NCI-H2107 treated with DMSO at 0.1 percent for 48 hours (cell line): ENCODE measurements around the gene MGST2.

ENCODE experiments used
- DNase-seq: peaks from one replicate; lab custom pipeline; 2025; ENCODE audit not compliant: unreplicated experiment; lab: John Stamatoyannopoulos, UW

Gene MGST2

DNA sequence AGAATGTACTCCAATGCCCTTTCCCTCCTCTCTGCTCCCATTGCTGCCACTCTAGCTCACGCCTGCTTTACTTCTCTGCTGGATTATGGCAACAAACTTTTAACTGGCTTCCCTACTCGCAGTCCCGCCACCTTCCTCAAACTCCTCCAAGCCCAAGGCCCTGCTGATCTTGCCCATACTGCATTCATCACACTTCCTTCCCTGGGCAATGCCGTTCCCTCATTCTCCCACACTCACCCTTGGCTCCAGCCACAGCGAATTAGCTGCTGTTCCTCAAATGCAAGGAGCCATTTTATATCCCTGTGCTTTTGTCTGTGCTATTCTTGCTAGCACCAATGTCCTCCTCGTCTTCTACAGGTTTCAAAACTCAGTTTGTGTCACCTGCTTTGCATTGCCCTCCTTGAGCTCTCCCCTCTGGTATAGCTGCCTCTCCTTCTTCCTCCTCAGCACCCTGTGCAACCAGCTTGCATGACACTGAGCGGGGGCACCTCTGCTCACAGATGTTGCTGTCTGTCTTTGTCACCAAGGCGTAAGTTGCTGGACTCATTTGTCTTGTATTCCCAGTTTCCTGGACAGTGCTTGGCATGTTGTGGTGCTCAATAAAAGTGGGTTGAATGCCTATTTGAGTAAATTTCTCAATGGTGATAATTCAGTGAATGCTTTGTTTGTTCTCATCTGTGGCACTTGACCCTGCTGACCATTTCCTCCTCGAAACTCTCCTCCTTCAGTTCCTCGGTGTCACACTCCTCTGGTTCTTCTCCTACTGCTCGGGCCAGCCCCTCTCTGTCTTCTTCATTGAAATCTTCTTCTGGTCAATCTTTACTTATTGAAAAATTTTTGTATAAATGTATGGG lies 22.4 kb upstream of the MGST2 start:
- no peak for DNase-seq

DNA sequence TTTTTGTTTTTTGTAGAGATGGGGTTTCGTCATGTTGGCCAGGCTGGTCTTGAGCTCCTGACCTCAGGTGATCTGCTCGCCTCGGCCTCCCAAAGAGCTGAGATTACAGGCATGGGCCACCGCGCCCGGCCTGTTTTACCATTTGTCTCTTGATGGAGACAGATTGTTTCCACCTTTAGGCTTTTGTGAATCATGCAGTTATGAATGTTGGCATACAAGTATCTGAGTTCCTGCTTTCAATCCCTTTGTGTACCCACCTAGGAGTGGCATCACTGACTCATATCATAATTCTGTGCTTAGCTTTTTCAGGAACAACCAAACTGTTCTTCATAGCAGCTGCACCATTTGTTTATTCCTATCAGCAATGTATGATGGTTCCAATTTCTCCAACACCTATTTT lies 20.2 kb upstream of the MGST2 start:
- no peak for DNase-seq

DNA sequence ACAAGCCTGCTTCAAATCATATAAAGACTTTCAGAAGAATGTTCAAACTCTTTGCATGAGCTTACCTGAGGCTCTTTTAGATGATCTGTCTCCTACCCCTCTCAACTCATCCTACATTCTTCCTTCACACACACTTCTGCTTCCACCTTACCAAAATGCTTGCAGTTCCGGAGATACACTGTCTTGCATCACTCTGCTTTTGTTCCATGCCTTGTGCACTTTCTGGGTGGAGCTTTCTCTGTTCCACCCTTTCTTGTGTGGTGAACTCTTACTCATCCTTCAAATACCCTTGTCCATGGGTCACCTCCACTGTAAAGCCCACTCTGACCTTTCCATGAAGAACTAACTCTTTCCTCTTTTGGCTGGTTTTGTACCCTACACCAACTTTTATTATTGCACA lies 18.4 kb upstream of the MGST2 start:
- no peak for DNase-seq

DNA sequence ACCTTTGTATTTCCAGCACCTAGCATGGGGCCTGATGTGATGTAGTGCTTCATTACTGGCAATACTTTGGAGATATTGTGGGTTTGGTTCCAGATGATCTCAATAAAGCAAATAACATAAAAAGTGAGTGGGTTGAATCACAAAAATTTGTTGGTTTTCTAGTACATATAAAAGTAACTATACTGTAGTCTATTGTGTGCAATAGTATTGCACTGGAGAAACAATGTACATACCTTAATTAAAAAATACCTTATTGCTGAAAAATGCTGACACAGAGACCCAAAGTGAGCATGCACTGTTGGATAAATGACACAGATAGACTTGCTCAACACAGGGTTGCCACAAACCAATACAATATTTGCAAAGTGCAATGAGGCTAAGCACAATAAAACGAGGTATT lies 17.7 kb upstream of the MGST2 start:
- DNase-seq = no peak

DNA sequence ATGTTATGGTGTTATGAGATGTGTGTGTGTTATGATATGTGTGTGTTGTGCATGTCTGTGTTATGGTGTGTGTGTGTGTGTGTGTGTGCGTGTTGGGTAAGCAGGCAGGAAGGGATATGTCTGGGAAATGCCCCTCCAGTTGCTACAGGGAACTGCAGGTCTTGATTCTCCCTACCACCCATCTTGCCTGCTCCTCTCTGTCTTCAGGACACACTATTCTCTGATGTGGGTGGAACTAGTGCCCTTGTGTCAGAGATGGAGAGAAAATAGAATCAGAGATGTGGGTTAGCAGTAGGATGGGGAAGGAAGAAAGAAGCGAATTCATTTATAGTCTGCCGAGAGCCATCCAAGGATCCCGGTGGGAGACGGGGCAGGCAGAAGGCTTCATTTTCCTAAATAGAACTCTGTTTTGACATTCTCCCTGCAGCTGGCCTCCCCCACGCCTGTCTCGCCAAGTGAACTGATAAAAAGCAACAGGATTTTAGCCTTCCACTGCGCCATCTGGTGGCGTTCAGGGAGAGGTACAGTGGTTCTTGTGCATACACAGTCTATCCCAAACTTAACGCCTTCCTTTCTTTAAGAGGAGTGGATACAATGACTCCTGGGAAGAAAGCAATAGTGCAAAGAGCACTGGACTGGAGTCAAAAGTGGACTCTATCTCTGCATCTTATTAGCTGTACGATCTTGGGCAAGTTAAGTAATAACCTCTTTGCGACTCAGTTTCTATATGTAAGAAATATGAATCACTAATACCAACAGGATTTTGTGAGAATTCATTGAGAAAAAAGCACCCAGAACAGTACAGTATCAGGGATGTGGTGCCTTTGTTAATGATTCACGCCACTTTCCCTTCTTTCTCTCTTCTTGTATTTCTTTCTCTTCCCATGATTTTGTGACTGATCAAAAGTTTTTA lies 14.1 kb upstream of the MGST2 start:
- peak; percentile 53 for DNase-seq

DNA sequence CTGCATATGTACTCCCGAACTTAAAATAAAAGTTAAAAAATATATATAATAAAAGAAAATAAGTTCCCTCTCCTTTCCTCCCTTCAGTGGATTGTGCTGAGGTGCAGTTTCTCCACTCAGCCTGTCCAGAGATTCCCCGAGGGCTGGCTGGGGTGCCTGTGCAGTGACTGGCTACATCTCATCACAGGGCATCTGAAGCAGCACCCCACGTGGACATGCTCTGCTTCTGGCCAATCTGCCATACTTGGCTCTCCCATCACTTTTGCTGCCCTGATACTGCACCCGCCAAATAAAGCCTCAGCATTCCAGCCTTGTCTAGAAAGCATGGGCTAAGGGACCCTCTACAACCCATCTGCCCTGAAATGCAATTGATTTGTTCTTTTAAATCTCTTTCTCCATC lies 11.1 kb upstream of the MGST2 start:
- DNase-seq = no peak

DNA sequence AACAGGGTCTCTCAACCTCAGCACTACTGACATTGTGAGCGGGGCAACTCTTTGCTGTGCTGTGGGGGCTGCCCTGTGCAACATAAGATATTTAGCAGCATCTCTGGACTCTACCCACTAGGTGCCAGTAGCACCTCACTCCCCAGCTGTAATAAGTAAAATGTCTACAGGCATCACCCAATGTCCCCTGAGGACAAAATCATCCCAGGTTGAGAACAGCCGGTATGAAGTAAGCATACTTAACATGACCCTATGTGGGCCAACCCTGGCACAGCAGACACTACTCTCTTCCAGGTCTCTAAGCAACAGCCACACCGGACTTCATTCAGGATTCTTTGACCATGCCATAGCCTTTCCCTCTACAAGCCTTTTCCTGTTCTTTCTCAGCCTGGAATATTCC lies 10.5 kb upstream of the MGST2 start:
- DNase-seq = peak; percentile 44

DNA sequence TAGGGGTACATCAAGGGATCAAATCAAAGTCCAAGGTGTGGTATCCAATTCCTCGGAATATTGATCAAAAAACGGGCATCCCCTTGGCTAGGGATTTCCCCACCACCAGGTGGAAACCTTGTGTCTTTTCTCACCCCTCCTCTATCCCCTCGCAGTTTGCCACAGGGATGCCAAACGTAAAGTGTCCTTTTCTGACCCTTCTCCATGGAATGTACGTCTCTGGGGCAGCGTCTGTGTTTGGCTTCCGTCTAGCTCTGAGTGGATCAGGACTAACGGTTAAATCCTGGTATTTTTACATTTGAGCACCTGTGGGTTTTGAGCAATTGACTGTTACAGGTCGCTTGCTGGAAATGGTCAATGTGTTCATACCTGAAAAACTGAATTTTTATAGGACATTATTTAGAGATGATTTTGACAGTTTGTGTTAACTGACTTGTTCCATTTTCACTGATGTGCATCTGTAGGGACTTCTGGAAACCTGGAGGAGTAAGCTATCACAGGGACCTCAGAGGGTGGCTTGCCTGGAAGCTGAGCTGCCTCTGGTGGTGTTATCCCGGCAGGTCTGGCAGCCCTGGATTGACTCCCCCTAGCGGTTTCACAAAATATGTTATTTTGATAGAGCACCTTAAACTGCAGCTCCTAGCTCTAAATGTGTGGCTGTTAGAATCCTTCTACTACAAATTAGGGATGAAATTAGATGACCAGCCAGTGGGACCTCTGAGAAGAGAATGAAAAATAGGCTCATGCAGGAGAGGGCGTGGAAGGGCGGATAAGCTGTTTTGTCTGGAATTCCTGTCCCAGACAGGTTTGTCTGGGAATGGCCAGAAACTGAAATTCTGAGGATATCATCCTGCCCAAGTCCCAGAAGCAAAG lies 8.8 kb upstream of the MGST2 start:
- DNase-seq = peak; percentile 36

DNA sequence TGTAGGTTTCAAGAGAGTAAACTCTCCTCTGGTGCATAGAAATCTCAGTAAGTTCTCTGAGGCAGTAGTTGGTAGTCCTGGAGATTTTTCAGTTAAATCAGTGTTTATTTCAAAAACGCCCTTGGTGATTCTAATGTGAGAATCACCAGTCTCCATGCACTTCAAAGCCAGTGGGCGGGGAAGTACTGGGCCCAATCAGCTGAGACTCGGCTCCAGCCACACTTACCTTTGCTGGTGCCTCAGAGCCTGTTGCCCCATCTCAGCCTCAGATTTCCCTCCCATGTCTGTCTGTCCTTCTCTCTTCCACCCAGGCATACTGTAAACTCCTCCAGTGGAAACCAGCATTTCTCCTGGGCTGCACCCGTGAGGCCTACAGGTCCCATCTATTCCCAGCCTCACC lies 7.4 kb upstream of the MGST2 start:
- no peak for DNase-seq

DNA sequence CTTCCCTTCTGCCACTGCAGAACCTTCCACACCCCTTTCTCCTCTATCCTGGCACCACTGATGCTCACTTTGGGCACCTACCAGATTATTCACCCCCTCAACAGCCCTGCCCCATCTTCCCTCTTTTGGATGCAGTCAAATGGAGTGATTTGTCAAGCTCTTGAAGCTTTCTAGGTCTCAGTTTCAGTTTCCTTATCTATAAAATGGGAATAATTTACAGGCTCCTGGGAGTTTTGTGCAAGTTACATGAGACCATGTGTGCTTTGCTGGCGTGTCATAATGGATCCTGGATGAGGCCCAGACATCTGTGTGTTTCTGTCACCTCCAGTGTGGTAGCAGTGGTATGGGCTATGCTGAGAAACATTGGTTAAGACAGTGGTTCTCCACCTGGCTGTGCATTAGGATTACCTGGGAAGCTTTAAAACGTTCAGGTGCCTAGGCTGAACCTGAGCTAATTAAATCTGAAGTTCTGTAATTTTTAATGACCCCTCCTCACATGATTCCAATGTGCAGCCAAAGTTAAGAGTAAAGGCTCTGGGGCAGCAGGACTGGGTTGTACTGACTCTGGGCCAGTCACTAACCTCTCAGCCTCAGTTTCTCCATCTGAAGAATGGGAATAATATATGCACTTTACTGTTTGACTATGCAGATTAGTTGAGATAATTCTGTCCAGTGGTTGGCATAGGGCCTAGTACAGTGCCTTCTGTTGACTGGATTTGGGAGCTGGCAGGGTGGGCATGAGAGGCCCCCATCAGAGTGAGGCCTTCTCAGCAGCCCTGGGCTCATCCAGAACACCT lies 6.8 kb upstream of the MGST2 start:
- no peak for DNase-seq

DNA sequence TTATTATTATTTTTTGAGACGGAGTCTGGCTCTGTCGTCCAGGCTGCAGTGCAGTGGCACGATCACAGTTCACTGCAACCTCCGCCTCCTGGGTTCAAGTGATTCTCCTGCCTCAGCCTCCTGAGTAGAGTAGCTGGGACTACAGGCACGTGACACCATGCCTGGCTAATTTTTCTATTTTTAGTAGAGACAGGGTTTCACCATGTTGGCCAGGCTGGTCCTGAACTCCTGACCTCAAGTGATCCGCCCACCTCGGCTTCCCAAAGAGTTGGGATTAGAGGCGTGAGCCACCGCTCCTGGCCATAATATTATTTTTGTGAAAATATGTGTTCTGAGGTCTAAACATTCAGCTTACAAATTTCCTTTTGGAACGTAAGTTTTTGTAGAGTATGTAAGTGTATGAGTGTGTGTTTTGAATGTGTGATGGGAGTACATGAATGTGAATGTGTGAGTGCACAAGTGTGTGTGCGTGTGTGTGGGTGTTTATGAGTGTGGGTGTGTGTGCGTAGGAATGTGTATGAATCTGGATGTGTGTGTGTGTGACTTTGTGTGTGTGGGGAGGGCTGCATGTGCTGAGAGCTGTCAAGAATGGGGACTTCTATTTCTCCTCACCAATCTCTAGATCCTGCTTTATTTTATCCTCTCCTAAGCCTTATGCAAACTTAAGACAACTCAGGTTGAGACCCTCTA lies 5.7 kb upstream of the MGST2 start:
- DNase-seq = no peak

DNA sequence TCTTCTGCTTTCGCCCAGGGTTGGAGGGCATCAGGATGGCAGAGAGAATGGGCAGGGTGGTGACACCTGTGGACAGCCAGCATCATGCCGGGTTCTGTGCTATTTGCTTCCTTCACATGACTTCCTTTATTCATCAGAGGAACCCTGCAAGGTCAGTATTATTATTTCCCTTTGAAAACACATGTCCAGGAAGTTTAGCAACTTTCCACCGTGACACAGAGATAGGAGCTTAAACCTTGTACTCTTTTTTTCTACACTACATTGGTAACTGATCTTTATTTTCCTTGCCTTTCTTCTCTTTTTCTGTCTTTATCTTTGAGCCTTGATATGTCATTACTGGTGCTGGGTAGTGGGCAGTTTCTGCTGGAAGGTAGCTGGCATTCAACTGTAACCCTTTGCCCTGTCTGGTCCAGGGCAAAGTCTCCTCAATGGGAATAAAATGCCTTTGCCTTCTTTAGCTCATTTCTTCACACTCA lies 5.0 kb upstream of the MGST2 start:
- no peak for DNase-seq

DNA sequence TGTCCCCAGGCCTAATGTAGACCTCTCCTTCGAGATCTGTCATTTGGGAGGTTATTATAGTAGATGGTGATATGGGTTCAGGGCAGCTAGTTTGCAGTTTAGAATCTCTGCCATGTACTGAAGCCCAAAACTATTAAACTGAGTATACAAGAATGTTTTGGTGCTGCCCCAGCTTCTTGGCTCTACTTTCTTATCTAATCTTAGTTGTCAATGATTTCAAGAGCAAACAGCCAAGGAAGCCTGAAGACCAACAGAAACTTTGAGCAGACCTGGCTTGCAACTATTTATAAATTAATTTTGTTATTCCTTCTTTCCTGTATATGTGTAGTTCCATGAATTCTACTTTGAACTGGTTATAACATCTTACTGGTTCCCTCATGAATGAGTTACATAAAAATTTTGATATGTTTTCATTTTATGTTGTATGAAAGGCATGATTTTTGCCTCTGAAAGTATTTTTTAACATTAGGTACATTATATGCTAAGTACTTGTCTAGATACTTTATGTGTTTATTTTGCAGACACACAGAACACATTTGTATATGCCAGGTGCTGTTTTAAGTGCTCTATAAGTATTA lies 2.0 kb upstream of the MGST2 start:
- DNase-seq = no peak

DNA sequence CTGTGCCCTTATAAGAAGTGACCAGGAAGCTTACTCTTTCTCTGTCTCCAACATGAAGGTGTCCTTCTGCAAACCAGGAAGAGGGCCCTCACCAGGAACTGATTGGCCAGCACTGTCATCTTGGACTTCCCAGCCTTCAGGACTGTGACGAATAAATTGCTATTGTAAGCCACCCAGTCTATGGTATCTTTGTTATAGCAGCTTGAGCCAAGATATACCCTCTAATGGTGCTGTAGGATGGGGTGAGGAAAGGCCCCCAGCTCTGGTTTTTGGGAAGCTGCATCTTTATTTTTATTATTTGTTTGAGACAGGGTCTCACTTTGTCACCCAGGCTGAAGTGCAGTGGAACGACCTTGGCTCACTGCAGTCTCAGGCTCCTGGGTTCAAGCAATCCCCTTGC lies 1.2 kb upstream of the MGST2 start:
- DNase-seq = no peak

DNA sequence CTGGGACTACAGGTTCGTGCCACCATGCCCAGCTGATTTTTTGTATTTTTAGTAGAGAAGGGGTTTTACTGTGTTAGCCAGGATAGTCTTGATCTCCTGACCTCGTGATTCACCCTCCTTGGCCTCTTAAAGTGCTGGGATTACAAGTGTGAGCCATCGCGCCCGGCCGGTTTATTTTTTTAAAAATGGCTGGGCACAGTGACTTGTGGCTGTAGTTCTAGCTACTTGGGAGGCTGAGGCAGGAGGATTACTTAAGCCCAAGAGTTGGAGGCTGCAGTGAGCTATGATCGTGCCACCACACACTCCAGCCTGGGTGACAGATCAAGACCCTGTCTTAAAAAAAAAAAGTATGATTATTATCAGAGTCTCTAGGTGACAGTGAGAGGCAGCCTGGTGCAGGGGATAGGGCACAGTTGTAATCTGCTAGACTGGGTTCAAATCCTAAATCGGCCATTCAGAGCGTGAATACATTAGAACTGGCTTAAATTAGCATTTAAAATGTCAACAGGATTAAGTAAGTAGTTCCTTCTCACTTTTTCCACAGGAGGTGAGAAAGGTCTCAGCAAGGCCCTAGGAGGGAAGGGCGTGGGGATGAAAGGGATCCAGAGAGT lies 435 bp upstream of the MGST2 start:
- no peak for DNase-seq

DNA sequence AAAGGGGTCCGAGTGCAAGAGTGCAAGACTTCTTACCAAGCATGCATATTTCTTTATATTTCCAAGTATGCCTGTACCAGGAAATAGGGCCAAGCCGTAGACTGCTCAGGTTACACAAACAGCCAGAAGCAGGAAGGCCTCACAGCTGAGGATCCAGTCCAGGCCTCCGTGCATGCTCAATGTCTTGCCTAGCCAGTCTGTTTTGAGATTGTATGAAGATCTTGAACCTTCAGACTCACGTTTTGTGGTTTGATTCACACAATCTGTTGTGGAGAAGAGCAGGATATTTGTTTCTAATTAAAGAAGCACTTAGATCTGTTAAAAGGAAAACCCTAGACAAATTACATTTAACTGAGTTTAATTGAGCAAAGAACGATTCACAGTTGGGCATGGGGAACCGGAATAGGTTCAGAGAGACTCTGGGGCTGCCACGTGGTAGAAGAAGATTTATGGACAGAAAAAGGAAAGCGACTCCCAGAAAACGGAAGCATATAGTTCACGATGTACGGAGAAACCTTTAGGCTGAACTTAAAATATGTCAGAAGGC lies 1.2 kb downstream of the MGST2 start:
- DNase-seq = peak; percentile 67

DNA sequence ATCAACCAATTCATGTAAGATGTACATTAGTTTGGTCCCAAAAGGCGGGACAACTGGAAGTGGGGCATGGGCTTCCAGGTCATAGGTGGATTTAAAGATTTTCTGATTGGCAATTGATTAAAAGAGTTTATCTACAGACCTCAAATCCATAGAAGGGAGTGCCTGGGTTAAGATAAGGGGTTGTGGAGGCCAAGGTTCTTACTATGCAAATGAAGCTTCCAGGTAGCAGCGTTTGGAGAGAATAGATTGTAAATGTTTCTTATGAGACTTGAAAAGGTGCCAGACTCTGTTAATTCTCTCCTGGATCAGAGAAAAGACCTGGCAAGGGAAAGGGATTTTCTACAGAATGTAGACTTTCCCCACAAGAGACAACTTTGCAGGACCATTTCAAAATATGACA lies 2.4 kb downstream of the MGST2 start:
- no peak for DNase-seq

DNA sequence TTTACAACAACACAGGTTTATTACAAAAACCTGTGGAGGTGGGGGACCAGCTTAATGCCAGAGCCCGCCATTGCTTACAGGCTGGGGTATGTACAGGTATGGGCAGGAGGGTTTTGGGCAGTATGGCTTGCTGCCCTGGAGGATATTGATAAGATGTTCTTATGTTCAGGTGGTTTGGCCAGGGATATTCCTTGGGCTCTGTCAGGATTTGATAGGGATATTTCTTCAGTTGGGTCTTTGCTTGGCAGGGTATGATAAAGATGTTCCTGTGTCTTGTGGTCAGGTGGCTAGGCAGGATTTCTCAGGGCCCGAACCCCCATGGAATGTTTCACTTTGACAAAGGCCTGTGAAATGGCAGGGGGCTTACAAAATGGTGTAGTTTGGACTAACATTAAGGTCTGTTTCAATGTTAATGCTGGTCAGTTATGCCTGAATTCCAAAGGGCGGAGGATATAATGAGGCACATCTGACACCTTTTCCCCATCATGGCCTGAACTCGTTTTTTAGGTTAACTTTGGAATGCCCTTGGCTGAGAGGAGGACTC lies 3.1 kb downstream of the MGST2 start:
- no peak for DNase-seq
